Measurements from ENCODE around the gene SORCS2. TPM values are rescaled to one million over a fixed set of nuclear protein-coding genes. Genes with fewer than 3 reads are reported as not detected.

SORCS2 gene
- total and polyA plus RNA-seq, 2 donors (not counting 1 experiment from before 2014, with no cell fraction given), result not detected

DNA sequence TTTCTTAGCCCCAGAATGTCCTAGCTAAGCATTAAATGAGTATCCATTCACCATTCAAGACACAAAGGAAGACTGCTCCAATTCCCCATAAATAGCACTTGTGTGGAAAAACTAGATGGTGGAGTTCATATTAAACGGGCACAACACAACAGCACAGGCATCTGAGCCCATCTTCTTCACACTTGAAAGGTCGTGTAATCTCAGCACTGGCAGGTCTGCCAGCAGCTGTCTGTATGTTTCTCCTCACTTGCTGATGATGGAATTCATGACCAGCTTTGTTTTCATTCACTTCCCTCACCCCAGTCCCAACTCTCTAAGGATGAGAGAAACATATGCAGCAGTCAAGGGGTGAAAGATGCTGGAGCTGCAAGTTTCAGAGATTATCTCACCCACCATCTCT, 598.7 kb downstream of the SORCS2 start:
- 80% methylated on average over 1 of the region's 2 CpGs for WGBS (ENCODE audit: insufficient coverage)
- ATAC-seq (ENCODE audit: low read depth) (no peak), DNase-seq (no peak)
- Mint-ChIP-seq H3K4me1 (peaks cover 10% of the 10 kb centered on the region), H3K9me3 (ENCODE audit: insufficient read depth) (no peaks in the 10 kb centered on the region), H3K4me3 (no peak overlapping the region), H3K27me3 (peaks cover 23% of the 10 kb centered on the region), H3K27ac (no peak overlapping the region)
- Histone ChIP-seq H3K79me2 (ENCODE audit: control insufficient read depth, insufficient read depth, low read length) (no peaks in the 10 kb centered on the region), H2AFZ (ENCODE audit: insufficient read depth, low read depth, low read length, poor library complexity, severe bottlenecking) (no peak overlapping the region), H4K20me1 (ENCODE audit: control insufficient read depth, insufficient read depth, low read length, poor library complexity, severe bottlenecking) (no peaks in the 10 kb centered on the region), H3K27ac (ENCODE audit: low read length in 2 of 2) (no peak overlapping the region), H3K4me3 (ENCODE audit: control extremely low read depth in 1 of 5, extremely low read depth in 1 of 5, insufficient read depth in 1 of 5, low read depth in 2 of 5, low read length in 4 of 5) (no peak overlapping the region), H3K4me1 (ENCODE audit: control insufficient read depth in 2 of 2, insufficient read depth in 2 of 2, low read length in 2 of 2) (no peaks in the 10 kb centered on the region), H3K27me3 (replicated peaks in 1 of 4; ENCODE audit: control extremely low read depth in 1 of 4, control insufficient read depth in 3 of 4, insufficient read depth in 4 of 4, low read length in 3 of 4) (no peaks in the 10 kb centered on the region), H3K9ac (ENCODE audit: low read length) (no peak overlapping the region), H3K4me2 (replicated peaks; ENCODE audit: low read depth, low read length, poor library complexity, severe bottlenecking) (no peak overlapping the region), H3K36me3 (replicated peaks in 1 of 2; ENCODE audit: control extremely low read depth in 1 of 2, control insufficient read depth in 1 of 2, extremely low read depth in 1 of 2, insufficient read depth in 2 of 2, low read length in 1 of 2) (no peaks in the 10 kb centered on the region), H3K9me3 (ENCODE audit: control extremely low read depth in 1 of 3, control insufficient read depth in 2 of 3, insufficient read depth in 1 of 3, low read length in 2 of 3) (no peaks in the 10 kb centered on the region)
- intact Hi-C loops (cut with micrococcal nuclease), result no loop called here
- TF ChIP-seq CTCF (IDR thresholded peaks at IDR 0.05) (no peak), EZH2 (IDR thresholded peaks at IDR 0.05; ENCODE audit: borderline replicate concordance, insufficient read depth, low read depth, low read length, poor library complexity, severe bottlenecking) (no peak)
- CTCF ChIA-PET, result interaction anchor here (2.2 to 2.9 kb wide), 2 partner anchors 11 to 14 kb away, joined by 8 to 14 read pairs; no protein-coding TSS in a partner anchor
- POLR2A ChIA-PET, result no interaction called here

Small RNA genes within 50 kb of the gene (small RNA-seq; reads per million reads assigned to genes)
- gene MIR4274 (ENCODE audit: insufficient read length, low read depth, low replicate concordance) (not detected), gene MIR4798 (ENCODE audit: insufficient read length, low read depth, low replicate concordance) (not detected)

Other genes starting within 250 kb of the SORCS2 start
- 38.5 and 41.5 TPM in 2 replicates for gene TADA2B, start 149.2 kb upstream of the SORCS2 start, total RNA-seq
- 13.6 and 13.9 TPM in 2 replicates for gene TADA2B, start 149.2 kb upstream of the SORCS2 start, polyA plus RNA-seq
- 19.6 and 26.0 TPM in 2 replicates for gene GRPEL1, start 124.5 kb upstream of the SORCS2 start, total RNA-seq
- 15.0 and 16.3 TPM in 2 replicates for gene GRPEL1, start 124.5 kb upstream of the SORCS2 start, polyA plus RNA-seq
- not detected in 2 replicates for gene PSAPL1, start 242.4 kb downstream of the SORCS2 start, total RNA-seq
- not detected in 2 replicates for gene PSAPL1, start 242.4 kb downstream of the SORCS2 start, polyA plus RNA-seq